Suprapubic skin (tissue), 3 donors: ENCODE measurements around the gene PRSS12.

Experiments used
- POLR2A ChIP-seq, 2 donors: fragments of 450-650 bp; IDR thresholded peaks; one replicate each; pipeline ENCODE4 v1.6.1; 2017; ENCODE audit warnings: antibody characterized with exemption in 2 of 2, mild to moderate bottlenecking in 2 of 2, moderate library complexity in 2 of 2
- TF ChIP-seq, protein P1 (sequence below), 2 donors: fragments of 200-600 bp in 1 of 2; fragments of 450-650 bp in 1 of 2; sonication (generic) in 1 of 2; IDR thresholded peaks; one replicate each; pipeline ENCODE4 v1.5.1; 2016 to 2019; ENCODE audit warnings: antibody characterized with exemption in 2 of 2, mild to moderate bottlenecking in 1 of 2, moderate library complexity in 1 of 2

DNA sequence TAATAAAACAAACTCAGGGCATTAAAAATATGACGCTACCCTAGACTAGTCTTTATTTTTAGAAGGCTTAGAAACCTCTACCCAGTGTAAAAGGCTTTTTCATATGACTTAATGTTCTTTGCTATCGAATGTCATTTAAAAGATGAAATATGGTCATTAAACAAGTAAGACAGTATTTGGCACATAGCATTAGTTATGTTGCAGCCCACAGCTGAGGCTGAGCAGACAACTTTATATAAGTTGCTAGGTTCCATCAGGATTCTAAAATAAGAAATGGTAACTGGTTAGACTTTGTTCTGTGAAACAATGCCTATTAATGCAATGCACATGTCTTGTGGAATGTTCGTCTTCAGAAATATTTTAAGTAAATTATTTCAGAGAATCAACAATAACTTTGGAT, 10.4 kb upstream of the PRSS12 start:
- TF ChIP-seq, protein P1, sequence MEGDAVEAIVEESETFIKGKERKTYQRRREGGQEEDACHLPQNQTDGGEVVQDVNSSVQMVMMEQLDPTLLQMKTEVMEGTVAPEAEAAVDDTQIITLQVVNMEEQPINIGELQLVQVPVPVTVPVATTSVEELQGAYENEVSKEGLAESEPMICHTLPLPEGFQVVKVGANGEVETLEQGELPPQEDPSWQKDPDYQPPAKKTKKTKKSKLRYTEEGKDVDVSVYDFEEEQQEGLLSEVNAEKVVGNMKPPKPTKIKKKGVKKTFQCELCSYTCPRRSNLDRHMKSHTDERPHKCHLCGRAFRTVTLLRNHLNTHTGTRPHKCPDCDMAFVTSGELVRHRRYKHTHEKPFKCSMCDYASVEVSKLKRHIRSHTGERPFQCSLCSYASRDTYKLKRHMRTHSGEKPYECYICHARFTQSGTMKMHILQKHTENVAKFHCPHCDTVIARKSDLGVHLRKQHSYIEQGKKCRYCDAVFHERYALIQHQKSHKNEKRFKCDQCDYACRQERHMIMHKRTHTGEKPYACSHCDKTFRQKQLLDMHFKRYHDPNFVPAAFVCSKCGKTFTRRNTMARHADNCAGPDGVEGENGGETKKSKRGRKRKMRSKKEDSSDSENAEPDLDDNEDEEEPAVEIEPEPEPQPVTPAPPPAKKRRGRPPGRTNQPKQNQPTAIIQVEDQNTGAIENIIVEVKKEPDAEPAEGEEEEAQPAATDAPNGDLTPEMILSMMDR (IDR thresholded peaks at IDR 0.05) = no peak
- no peak for TF ChIP-seq POLR2A (IDR thresholded peaks at IDR 0.05)
